Raji (cell line): Measurements from ENCODE around the gene RPL22.

Experiments used
- POLR2A ChIP-seq: IDR thresholded peaks from 2 replicates; pipeline ENCODE4 v1.6.1; 2011; ENCODE audit warnings: low read depth, low read length, control low read depth; ENCODE audit not compliant: insufficient read depth

RPL22 gene

GRCh38 chr1:6239950-6240768 lies 40.8 kb upstream of the RPL22 start:
- no peak for TF ChIP-seq POLR2A

GRCh38 chr1:6239213-6239752 lies 39.9 kb upstream of the RPL22 start:
- TF ChIP-seq POLR2A, result no peak

DNA sequence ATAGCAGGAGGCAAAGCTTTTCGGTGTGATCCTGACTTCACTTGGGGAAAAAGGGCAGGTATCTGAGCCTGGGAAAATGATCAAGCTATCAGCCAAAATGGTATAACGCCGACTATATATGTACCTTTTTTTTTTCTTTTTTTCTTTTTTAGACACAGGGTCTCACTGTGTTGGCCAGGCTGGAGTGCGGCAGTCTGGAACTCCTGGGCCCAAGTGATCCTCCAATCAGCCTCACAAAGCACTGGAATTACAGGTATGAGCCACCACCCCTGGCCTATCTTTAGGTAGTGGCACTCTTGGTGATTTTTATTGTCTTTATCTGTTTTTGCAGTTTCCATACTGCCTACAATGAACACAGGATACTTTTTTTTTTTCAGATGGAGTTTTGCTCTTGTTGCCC lies 37.7 kb upstream of the RPL22 start:
- no peak for TF ChIP-seq POLR2A

GRCh38 chr1:6235296-6235677 lies 35.9 kb upstream of the RPL22 start:
- TF ChIP-seq POLR2A, result no peak

DNA sequence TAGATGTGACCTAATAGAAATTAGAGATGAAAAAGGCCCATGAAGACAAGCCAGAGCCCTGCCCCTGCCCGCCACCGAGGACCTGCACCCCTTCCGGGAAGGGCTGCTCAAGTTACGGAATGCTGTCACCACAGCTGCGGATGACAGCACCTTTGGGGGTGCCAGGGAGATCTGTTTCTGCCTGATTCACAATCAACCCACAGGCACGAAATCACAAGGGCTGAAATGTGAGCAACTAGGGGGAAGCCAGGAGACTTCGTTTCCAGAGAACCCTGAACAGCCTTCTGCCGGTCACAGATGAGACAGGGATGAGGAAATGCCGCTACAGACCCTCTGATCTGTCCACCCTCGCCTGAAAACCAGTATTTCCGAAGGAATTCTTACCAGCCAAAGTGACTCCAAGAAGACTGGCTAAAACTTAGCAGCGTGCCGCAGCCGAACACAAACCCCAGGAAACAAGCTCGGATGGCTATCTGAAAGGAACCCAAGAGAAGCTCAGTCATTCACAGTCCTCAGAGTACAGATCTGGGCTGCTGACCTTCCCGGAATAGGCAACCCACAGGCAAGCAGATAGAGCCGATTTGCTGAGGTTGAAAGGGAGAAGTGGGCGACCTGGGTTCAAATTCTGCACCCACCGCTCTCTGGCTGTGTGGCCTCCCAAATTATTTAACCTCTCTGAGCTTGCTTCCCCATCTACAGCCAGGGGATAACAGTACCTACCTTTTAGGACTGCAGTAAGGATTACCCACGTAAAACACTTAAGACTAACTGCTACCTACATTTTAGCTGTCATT lies 35.3 kb upstream of the RPL22 start:
- no peak for TF ChIP-seq POLR2A

DNA sequence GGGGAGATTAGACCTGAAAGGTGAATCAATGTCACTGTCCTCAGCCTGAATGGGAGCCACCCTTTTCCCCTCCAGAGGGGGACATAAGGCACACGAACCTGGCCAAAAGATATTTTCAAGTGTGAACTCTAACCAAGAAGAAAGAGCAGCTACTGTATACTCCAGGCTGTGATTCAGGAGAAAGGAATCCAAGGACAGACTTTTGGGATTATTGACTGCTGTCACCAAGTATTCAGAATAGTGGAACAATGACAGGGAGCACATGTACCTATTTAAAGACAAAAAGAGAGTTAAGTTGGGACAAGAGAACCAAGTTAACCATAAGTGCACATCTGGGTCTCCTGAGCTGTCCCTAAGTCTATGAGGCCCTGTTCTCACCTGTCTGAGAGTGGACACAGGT lies 34.0 kb upstream of the RPL22 start:
- no peak for TF ChIP-seq POLR2A

DNA sequence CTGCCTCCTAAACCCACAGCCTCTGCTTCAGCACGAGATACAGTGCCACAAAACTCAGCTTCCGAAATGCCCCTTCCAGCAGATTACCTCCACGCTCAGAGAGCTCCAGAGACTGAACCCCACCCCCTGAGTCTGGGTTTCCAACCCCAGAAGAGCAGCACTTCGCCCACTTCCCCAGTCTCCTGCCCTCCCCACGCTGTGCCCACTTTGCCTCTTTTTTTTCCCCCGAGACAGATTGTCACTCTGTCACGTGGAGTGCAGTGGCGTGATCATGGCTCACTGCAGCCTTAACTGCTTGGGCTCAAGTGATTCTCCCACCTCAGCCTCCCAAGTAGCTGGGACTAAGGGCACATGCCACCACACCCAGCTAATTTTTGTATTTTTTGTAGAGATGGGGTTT lies 26.3 kb upstream of the RPL22 start:
- TF ChIP-seq POLR2A, result no peak

GRCh38 chr1:6224718-6225117 lies 25.3 kb upstream of the RPL22 start:
- TF ChIP-seq POLR2A, result no peak

DNA sequence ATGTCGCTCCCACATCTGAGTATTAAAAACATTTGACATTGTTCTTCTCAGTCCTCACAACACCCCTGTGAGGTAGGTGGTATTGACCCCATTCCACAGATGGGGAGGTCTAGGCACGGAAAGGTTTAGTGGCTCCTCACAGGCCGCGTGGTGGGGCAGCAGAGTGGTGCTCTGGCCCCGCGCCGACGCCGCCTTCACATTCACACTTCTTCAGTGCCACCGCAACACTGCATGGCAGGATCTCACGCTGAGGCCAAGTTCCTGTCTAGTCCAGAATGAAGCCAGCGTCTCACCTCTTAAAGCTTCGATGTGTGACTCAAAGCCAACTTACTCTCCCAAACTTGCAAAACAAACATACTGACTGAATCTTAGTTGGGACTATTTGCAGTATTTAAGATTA lies 24.2 kb upstream of the RPL22 start:
- TF ChIP-seq POLR2A, result no peak

GRCh38 chr1:6222636-6223035 lies 23.2 kb upstream of the RPL22 start:
- no peak for TF ChIP-seq POLR2A

GRCh38 chr1:6221210-6221784 lies 21.9 kb upstream of the RPL22 start:
- TF ChIP-seq POLR2A, result no peak

GRCh38 chr1:6220236-6220635 lies 20.8 kb upstream of the RPL22 start:
- TF ChIP-seq POLR2A, result no peak

- no peak for TF ChIP-seq POLR2A
These were observed 19.2 kb upstream of the RPL22 start for GRCh38 chr1:6218375-6219164.

DNA sequence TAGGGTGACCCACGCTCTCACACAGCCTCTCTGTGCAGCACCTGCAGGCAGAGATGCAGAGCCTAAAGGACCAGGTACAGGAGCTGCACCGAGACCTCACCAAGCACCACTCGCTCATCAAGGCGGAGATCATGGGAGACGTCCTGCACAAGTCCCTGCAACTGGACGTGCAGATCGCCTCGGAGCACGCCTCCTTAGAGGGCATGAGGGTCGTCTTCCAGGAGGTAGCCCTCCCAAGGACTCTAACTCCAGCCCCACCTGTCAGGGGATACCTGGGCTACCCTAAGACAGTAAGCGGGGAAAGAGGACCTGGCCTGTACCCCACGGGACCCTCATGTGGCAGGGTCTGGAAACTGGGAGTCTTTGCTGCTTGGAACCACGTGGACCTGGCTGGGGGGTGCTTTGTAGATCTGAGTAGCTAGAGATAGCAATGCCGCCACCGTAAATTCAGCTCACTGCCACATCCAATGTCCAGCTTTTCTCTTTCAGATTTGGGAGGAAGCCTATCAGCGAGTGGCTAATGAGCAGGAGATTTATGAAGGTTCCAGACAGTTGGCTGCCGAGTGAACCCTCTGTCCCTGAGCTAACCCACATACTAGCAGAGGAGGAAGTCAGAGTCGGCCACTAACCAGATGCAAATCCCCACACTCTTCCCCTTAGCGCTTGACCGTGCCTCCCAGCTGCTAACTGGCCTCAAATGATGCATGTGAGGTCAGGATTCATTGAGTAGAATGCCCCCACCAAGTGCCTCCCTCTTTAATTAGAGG lies 13.0 kb upstream of the RPL22 start:
- TF ChIP-seq POLR2A, result no peak
